HG03175 (cell line): Measurements from ENCODE around the gene ELAC2.
A peak's percentile ranks its signal among the peaks of the same experiment; 100 is the strongest.

Source experiments
- ATAC-seq: cut with Tn5 transposase; IDR thresholded peaks from one replicate; pipeline ENCODE4 v1.9.1; 2021; ENCODE audit warnings: mild to moderate bottlenecking, moderate library complexity; ENCODE audit not compliant: unreplicated experiment

Gene ELAC2

GRCh38 chr17:13017655-13018459 lies at the start of gene ELAC2:
Gene ELAC2, minus strand, starts transcription at chr17:13018027. Its CDS starts 80 bp downstream, at chr17:13017947.
- peak; percentile 98 for ATAC-seq

GRCh38 chr17:13065032-13065431 lies 47.2 kb upstream of the ELAC2 start:
- ATAC-seq, result no peak

GRCh38 chr17:13055131-13055530 lies 37.3 kb upstream of the ELAC2 start:
- ATAC-seq, result no peak

- no peak for ATAC-seq
These were observed 36.8 kb upstream of the ELAC2 start for GRCh38 chr17:13054666-13055065.

- no peak for ATAC-seq
These were observed 34.1 kb upstream of the ELAC2 start for GRCh38 chr17:13051915-13052314.

GRCh38 chr17:13047011-13047606 lies 29.3 kb upstream of the ELAC2 start:
- ATAC-seq, result no peak

GRCh38 chr17:13046361-13046760 lies 28.5 kb upstream of the ELAC2 start:
- no peak for ATAC-seq

GRCh38 chr17:13044572-13045065 lies 26.8 kb upstream of the ELAC2 start:
- ATAC-seq, result no peak

- ATAC-seq, result no peak
These were observed 21.3 kb upstream of the ELAC2 start for GRCh38 chr17:13038931-13039665.

- ATAC-seq, result no peak
These were observed 18.9 kb upstream of the ELAC2 start for GRCh38 chr17:13036751-13037150.

GRCh38 chr17:13035420-13035819 lies 17.6 kb upstream of the ELAC2 start:
- ATAC-seq, result no peak

GRCh38 chr17:13031718-13032350 lies 14.0 kb upstream of the ELAC2 start:
- peak; percentile 76 for ATAC-seq

GRCh38 chr17:13030459-13031300 lies 12.9 kb upstream of the ELAC2 start:
- peak; percentile 56 for ATAC-seq

GRCh38 chr17:13030056-13030455 lies 12.2 kb upstream of the ELAC2 start:
- ATAC-seq, result no peak

- no peak for ATAC-seq
These were observed 11.5 kb upstream of the ELAC2 start for GRCh38 chr17:13029340-13029739.

- no peak for ATAC-seq
These were observed 9.4 kb upstream of the ELAC2 start for GRCh38 chr17:13027246-13027645.

GRCh38 chr17:13025687-13026086 lies 7.9 kb upstream of the ELAC2 start:
- ATAC-seq, result no peak

- ATAC-seq, result no peak
These were observed 7.4 kb upstream of the ELAC2 start for GRCh38 chr17:13025258-13025627.

- ATAC-seq, result peak; percentile 91
These were observed 6.9 kb upstream of the ELAC2 start for GRCh38 chr17:13024526-13025257.

GRCh38 chr17:13024016-13024415 lies 6.2 kb upstream of the ELAC2 start:
- ATAC-seq, result no peak
